Skeletal muscle tissue (tissue), 4 donors: Measurements from ENCODE around the gene CD86. TPM values are rescaled to one million over a fixed set of nuclear protein-coding genes. Genes with fewer than 3 reads are reported as not detected.
"Not testable (repeated sequence)": the region's sequence is repeated elsewhere in the genome, so short reads cannot be mapped to it uniquely, and the experiment has no call there.

Experiments
- H3K27ac ChIP-seq: one replicate; pipeline ENCODE4 v1.7.0; 2013; ENCODE audit warnings: mild to moderate bottlenecking, low read depth, low read length, inconsistent platforms
- H3K27me3 ChIP-seq, 3 donors: one replicate each; pipeline ENCODE4 v1.7.0; 2013; ENCODE audit warnings: low read length in 3 of 3; ENCODE audit not compliant: control insufficient read depth in 3 of 3, insufficient read depth in 3 of 3
- H3K36me3 ChIP-seq, 3 donors: one replicate each; pipeline ENCODE4 v1.7.0; 2013; ENCODE audit warnings: low read length in 3 of 3; ENCODE audit not compliant: control insufficient read depth in 3 of 3, insufficient read depth in 3 of 3
- H3K4me1 ChIP-seq, 3 donors: one replicate each; pipeline ENCODE4 v1.7.0; 2013; ENCODE audit warnings: low read length in 3 of 3, mild to moderate bottlenecking in 3 of 3; ENCODE audit not compliant: control insufficient read depth in 3 of 3, insufficient read depth in 3 of 3
- H3K4me3 ChIP-seq, 3 donors: one replicate each; pipeline ENCODE4 v1.7.0; 2013; ENCODE audit warnings: low read length in 3 of 3
- H3K9ac ChIP-seq, 3 donors: one replicate each; pipeline ENCODE4 v1.7.0; 2013; ENCODE audit warnings: low read length in 3 of 3, mild to moderate bottlenecking in 3 of 3, moderate library complexity in 2 of 3, low read depth in 1 of 3
- H3K9me3 ChIP-seq, 3 donors: one replicate each; pipeline ENCODE4 v1.7.0; 2013; ENCODE audit warnings: low read length in 3 of 3; ENCODE audit not compliant: control insufficient read depth in 3 of 3
- total RNA-seq: library from RNA; depleted of rRNA; stranded (reverse); fragments of >200 nt; gene quantifications from one replicate; pipeline ENCODE4 v1.2.3, GENCODE V29; 2014
- donor health status: Osteomylitis.

CD86 gene
- total RNA-seq, 1 donor from 2014 or later = 3.7 TPM

GRCh38 chr3:122021811-122022401 lies 33.3 kb upstream of the CD86 start, which contains the start of gene ILDR1:
ILDR1 (minus strand) TSS chr3:122022247; CDS start chr3:122022077, 170 bp downstream.
- H3K4me1 ChIP-seq = no peaks in the 10 kb centered on the region
- peak within 1 kb of the TSS in 1 of 3 donors; percentile 22 for H3K4me3 ChIP-seq
- no peaks in the 10 kb centered on the region for H3K36me3 ChIP-seq
- H3K27me3 ChIP-seq = peaks cover 10 to 15% (median 13%) of the 10 kb centered on the region in 3 donors
- H3K9me3 ChIP-seq = no peaks in the 10 kb centered on the region
- no peak within 1 kb of the TSS for H3K27ac ChIP-seq
- H3K9ac ChIP-seq = no peak within 1 kb of the TSS

DNA sequence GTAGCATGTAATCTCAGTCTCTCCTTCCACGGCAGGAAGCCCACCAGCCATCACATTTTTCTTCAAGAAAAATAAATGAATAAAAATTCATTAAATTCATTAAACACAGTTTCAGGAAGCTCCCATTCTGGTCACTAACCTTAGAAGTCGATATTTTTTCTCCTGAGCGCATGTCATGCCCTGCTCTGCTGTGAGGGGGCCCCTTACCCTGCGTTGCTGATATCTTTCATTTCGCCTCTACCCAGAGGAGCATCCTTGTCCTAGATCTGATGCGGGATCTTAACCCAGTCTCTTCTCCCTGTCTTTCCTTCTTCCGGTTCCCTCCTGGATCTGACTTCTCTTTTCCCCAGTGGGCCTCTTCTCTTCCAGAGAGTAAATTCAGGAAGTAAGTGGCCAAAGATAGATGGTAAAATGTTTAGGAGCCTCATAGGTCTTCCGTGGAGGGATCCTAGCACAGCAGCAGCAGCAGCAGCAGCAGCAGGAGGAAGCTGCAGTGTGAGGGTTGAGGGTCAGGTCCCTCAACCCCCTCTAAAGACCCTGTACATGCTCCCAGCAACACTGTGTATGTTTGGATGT lies 31.7 kb upstream of the CD86 start:
- Histone ChIP-seq H3K36me3 (no peaks in the 10 kb centered on the region), H3K4me3 (no peak overlapping the region), H3K27ac (no peak overlapping the region), H3K4me1 (no peaks in the 10 kb centered on the region), H3K9me3 (no peaks in the 10 kb centered on the region), H3K27me3 (peaks cover 10 to 15% (median 13%) of the 10 kb centered on the region in 3 donors), H3K9ac (no peak overlapping the region)

GRCh38 chr3:122024800-122025199 lies 30.4 kb upstream of the CD86 start:
- Histone ChIP-seq H3K4me1 (no peaks in the 10 kb centered on the region), H3K36me3 (no peaks in the 10 kb centered on the region), H3K27me3 (peaks cover 10 to 15% (median 13%) of the 10 kb centered on the region in 3 donors), H3K9me3 (no peaks in the 10 kb centered on the region), H3K27ac (no peak overlapping the region), H3K4me3 (no peak overlapping the region), H3K9ac (no peak overlapping the region)

DNA sequence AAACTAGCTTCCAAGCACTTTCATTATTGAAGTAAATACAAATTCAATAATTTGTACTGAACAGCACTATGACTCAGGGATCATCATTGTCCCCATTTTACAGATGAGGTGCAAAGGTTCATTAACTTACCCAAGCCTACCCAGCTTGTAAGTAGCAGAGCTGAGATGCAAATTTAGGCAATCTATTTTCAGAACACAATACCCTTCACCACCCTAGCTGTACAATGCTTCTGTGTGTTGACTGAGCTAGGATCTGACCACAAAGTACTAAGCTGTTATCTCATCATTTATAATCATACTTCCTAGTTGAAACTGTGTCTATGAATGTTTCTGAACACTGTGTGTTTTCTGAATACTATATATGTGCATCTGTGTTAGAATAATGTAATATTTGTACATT lies 29.9 kb upstream of the CD86 start:
- peaks cover 10 to 15% (median 13%) of the 10 kb centered on the region in 3 donors for H3K27me3 ChIP-seq
- H3K27ac ChIP-seq = no peak overlapping the region
- H3K36me3 ChIP-seq = no peaks in the 10 kb centered on the region
- H3K4me3 ChIP-seq = no peak overlapping the region
- H3K4me1 ChIP-seq = no peaks in the 10 kb centered on the region
- no peaks in the 10 kb centered on the region for H3K9me3 ChIP-seq
- H3K9ac ChIP-seq = no peak overlapping the region

GRCh38 chr3:122030381-122031122 lies 24.6 kb upstream of the CD86 start:
- Histone ChIP-seq H3K36me3 (no peaks in the 10 kb centered on the region), H3K9me3 (peaks cover 0 to 2% (median 0%) of the 10 kb centered on the region in 3 donors), H3K4me3 (no peak overlapping the region), H3K27ac (no peak overlapping the region), H3K4me1 (no peaks in the 10 kb centered on the region), H3K27me3 (no peaks in the 10 kb centered on the region), H3K9ac (no peak overlapping the region)

GRCh38 chr3:122031123-122031468 lies 24.1 kb upstream of the CD86 start:
- H3K4me3 ChIP-seq = no peak overlapping the region
- no peaks in the 10 kb centered on the region for H3K36me3 ChIP-seq
- peaks cover 0 to 2% (median 0%) of the 10 kb centered on the region in 3 donors for H3K9me3 ChIP-seq
- H3K27ac ChIP-seq = no peak overlapping the region
- no peaks in the 10 kb centered on the region for H3K4me1 ChIP-seq
- no peak overlapping the region for H3K9ac ChIP-seq
- no peaks in the 10 kb centered on the region for H3K27me3 ChIP-seq

- peaks cover 0 to 2% (median 0%) of the 10 kb centered on the region in 3 donors for H3K9me3 ChIP-seq
- no peak overlapping the region for H3K9ac ChIP-seq
- H3K4me1 ChIP-seq = no peaks in the 10 kb centered on the region
- H3K27ac ChIP-seq = no peak overlapping the region
- no peaks in the 10 kb centered on the region for H3K27me3 ChIP-seq
- no peaks in the 10 kb centered on the region for H3K36me3 ChIP-seq
- H3K4me3 ChIP-seq = no peak overlapping the region
Observed at GRCh38 chr3:122032531-122032930, 22.6 kb upstream of the CD86 start.

DNA sequence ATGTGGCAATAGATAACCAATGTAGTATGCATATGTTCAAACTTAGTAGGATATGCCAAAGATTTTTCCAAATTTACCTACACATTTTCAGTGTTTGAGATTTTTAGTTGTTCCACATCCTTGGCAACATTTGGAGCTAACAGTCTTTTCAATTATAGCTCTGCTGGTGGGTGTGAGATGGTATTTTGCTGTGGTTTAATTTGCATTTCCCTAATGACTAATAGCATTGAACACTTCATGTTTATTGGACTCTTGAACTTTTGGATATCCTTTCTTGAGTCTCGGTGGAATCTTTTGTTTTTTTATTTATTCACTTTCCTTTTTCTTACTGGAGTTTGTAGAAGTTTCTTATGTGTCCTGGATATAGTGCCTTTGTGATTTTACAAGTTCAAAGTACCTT lies 22.1 kb upstream of the CD86 start:
- no peak overlapping the region for H3K27ac ChIP-seq
- no peaks in the 10 kb centered on the region for H3K27me3 ChIP-seq
- H3K9ac ChIP-seq = no peak overlapping the region
- H3K36me3 ChIP-seq = no peaks in the 10 kb centered on the region
- H3K4me3 ChIP-seq = no peak overlapping the region
- no peaks in the 10 kb centered on the region for H3K4me1 ChIP-seq
- peaks cover 0 to 2% (median 0%) of the 10 kb centered on the region in 3 donors for H3K9me3 ChIP-seq

DNA sequence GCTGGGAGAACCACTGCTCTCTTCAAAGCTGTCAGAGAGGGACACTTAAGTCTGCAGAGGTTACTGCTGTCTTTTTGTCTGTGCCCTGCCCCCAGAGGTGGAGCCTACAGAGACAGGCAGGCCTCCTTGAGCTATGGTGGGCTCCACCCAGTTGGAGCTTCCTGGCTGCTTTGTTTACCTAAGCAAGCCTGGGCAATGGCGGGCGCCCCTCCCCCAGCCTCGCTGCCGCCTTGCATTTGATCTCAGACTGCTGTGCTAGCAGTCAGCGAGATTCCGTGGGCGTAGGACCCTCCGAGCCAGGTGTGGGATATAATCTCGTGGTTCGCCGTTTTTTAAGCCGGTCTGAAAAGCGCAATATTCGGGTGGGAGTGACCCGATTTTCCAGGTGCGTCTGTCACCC lies 7.9 kb upstream of the CD86 start:
- H3K27me3 ChIP-seq, H3K36me3 ChIP-seq, H3K27ac ChIP-seq, H3K9me3 ChIP-seq, H3K4me3 ChIP-seq, H3K9ac ChIP-seq, H3K4me1 ChIP-seq: not testable (repeated sequence)

DNA sequence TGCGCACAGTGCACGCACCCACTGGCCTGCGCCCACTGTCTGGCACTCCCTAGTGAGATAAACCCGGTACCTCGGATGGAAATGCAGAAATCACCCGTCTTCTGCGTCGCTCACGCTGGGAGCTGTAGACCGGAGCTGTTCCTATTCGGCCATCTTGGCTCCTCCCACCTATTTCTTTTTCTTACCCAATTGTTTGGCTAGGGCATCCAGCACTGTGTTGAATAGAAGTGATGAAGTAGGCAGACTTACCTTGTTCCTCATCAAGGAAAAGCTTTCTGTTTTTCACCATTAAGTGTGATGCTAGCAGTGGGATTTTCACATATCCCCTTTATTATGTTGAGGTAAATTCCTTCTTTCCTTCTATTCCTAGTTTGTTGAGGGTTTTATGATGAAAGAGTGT lies 7.4 kb upstream of the CD86 start:
- not testable (repeated sequence) for H3K4me1 ChIP-seq, H3K27ac ChIP-seq, H3K36me3 ChIP-seq, H3K27me3 ChIP-seq, H3K9ac ChIP-seq, H3K9me3 ChIP-seq, H3K4me3 ChIP-seq
